ENCODE results near the gene BICRAL.
"Not testable (repeated sequence)": the region's sequence is repeated elsewhere in the genome, so short reads cannot be mapped to it uniquely, and the experiment has no call there.

Gene BICRAL

GRCh38 chr6:42845327-42845694 lies 63.5 kb downstream of the BICRAL start:
- no peak for DNase-seq (ENCODE audit: low read depth, low spot score)

GRCh38 chr6:42846505-42846904 lies 64.7 kb downstream of the BICRAL start:
- DNase-seq (ENCODE audit: low read depth, low spot score) = no peak

DNA sequence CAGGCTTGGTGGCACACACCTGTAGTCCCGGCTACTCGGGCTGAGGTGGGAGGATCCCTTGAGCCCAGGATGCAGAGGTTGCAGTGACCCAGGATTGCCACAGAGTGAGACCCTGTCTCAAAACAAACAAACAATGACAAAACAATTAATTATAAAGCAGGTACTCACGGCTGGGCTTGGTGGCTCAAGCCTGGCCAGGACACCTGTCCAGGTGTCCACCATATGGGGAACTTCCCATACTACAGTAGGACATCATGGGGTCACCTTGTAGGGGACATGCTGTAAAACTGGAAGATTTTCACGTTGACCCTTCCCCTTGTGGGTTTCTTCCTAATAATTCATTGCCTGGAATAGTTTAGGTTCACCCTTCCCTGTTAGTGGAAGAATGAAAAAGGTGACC lies 66.8 kb downstream of the BICRAL start:
- DNase-seq (ENCODE audit: low read depth, low spot score) = no peak

- no peak for DNase-seq (ENCODE audit: low read depth, low spot score)
These were observed 69.7 kb downstream of the BICRAL start for GRCh38 chr6:42851599-42851998.

- DNase-seq (ENCODE audit: low read depth, low spot score) = no peak
These were observed 78.2 kb downstream of the BICRAL start for GRCh38 chr6:42860036-42860435.

DNA sequence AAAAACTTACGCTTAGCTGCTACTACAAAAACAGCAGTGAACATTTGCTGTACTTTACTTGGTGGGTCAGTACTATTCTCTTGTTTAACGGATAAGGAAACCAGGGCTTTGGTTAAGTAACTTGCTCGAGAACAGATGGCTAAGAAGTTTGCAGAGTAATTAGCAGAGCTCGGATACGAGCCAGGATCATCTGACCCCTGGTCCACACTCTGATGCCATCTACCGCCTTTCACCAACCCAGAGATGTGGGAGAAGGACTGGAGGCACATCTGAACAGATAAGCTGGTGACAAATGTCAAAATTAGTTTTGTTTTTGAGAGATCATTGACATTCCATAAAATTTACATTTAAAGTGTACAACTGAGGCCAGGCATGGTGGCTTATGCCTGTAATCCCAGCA lies 78.6 kb downstream of the BICRAL start:
- DNase-seq (ENCODE audit: low read depth, low spot score) = no peak

GRCh38 chr6:42864602-42865001 lies 82.8 kb downstream of the BICRAL start:
- no peak for DNase-seq (ENCODE audit: low read depth, low spot score)

- no peak for DNase-seq (ENCODE audit: low read depth, low spot score)
These were observed 88.5 kb downstream of the BICRAL start for GRCh38 chr6:42870145-42870936.

GRCh38 chr6:42871711-42872110 lies 89.9 kb downstream of the BICRAL start:
- no peak for DNase-seq (ENCODE audit: low read depth, low spot score)

GRCh38 chr6:42873313-42873712 lies 91.5 kb downstream of the BICRAL start:
- DNase-seq (ENCODE audit: low read depth, low spot score) = no peak

DNA sequence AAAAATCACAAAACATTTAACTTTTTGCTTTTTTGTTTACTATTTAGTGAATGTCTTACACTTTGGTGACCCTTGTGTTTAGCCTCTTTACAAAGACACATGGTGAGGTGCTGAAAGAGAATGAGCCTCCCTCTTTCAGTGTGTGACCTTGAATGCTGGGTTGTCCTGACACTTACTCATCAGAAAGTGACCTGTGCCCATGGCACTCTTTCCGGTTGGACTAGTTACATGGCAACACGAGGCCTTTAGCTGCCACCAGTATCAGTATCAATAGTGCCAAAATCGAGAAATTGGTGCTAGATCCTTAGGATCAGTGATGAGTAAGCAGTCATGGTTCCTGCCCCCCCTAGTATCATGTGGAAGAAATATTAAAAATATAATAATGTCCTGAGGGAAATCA lies 95.8 kb downstream of the BICRAL start:
- DNase-seq (ENCODE audit: low read depth, low spot score) = no peak

DNA sequence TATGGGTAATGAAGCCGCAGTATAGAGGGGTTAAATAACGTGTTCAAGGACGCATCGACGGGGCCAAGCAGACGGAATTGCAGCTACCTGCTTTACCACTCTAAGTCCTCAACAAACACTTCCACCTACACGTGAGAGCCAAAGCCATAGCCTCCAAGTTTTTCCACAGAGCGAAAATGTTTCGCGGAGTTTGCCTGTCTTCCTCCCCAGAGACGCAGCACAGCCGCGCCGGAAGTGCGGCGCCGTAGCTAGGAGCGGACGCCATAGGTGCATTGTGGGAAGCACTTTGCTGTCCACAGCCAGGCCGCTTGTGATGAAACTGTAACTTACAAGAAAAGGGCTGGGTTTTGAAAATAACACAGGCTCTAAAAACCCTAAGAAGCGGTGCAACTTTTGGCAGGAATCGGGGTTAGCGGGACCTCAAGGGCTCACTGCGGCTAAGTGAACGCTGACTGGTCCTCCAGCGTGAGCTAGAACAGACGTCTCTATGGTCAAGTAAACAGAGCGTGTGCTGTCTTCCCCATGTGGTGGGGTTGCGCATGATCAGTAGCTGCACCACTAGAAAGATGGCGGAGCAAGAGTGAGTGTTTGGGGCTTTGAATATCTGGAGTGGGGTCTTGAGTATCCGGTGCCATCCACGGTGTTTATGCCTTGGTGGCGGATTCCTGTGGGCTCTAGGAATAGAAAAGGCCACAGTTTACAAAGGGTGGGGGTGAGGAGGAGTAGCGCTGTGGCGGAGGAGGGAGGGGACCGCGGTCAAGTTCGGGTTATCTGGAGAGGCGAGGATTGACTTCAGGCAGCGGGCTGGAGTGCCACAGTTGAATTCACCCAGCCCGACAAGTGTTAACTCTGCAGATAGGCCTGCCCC lies 97.8 kb downstream of the BICRAL start, which contains the start of gene RPL7L1:
RPL7L1 (plus strand) TSS at position 245 of the 868 bp plus-strand sequence; CDS start at position 540, 295 bp downstream.
- no peak for DNase-seq (ENCODE audit: low read depth, low spot score)

DNA sequence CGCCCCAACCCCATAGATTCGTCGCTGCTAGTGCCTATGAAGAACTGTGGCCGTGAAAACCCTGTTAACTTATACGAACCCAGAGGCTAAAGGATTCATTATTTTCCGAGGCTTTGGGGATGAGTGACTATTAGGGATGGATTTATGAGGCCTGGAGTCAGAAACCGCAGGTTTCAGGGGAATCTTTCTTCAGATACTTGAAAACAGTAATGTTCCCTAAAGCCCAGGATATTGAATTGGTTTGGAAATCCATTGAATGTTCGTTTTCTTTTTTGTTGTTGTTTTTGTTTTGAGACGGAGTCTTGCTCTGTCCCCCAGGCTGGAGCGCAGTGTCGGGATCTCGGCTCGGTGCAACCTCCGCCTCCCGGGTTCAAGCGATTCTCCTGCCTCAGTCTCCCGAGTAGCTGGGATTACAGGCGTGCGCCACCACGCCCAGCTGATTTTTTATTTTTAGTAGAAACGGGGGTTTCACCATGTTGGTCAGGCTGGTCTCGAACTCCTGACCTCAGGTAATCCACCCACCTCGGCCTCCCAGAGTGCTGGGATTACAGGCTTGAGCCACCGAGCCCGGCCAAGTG lies 98.5 kb downstream of the BICRAL start:
- DNase-seq (ENCODE audit: low read depth, low spot score) = not testable (repeated sequence)

GRCh38 chr6:42880871-42881270 lies 99.0 kb downstream of the BICRAL start:
- not testable (repeated sequence) for DNase-seq (ENCODE audit: low read depth, low spot score)

DNA sequence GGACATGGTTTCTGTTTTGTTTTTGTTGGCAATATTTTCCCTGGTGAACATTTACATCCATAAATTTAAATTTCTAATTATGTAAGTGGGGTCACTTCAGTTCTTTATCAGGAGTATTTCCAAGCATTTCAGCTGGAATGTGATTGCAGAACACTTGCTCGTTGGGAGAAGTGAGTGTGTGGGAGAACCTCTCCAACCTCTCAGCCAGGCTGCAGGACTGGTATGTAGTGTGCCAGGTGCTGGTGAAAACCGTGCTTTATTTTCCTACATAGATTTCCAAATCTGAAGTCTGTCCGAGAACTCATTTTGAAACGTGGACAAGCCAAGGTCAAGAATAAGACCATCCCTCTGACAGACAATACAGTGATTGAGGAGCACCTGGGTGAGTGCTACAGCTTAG lies 103.8 kb downstream of the BICRAL start:
- DNase-seq (ENCODE audit: low read depth, low spot score) = no peak

DNA sequence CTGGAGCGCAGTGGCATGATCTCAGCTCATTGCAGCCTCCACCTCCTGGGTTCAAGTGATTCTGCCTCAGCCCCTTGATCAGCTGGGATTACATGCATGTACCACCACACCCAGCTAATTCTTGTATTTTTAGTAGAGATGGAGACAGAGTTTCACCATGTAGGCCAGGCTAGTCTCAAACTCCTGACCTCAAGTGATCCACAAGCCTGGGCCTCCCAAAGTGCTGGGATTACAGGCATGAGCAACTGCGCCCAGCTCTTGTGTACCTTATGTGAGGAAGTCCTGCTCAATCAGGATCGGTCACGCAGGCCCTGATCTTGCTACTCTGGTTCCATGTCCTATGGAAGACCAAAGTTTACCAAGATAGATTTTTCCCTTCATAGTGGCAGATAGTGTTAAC lies 106.3 kb downstream of the BICRAL start:
- DNase-seq (ENCODE audit: low read depth, low spot score) = not testable (repeated sequence)

DNA sequence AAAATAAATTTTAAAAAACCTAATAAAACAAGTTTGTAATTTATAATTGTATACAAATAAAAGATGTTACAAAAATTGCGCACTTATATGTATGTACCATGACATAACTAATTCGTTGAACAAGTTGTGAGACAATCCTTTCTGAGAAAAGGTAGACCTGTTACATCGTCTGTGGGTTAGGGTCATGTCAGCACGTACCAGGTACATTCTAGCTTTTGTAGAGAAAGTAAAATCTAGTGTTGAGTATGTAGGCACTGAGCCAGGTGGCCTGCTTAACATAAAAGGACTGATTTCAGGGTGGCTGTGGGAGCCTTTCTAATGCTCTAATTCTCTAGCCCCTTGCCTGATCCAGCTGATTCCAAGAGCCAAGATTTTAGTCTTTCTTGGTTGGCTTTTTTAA lies 108.0 kb downstream of the BICRAL start:
- no peak for DNase-seq (ENCODE audit: low read depth, low spot score)

- peak; percentile 93 for DNase-seq (ENCODE audit: low read depth, low spot score)
These were observed 108.7 kb downstream of the BICRAL start for GRCh38 chr6:42890311-42891198.

DNA sequence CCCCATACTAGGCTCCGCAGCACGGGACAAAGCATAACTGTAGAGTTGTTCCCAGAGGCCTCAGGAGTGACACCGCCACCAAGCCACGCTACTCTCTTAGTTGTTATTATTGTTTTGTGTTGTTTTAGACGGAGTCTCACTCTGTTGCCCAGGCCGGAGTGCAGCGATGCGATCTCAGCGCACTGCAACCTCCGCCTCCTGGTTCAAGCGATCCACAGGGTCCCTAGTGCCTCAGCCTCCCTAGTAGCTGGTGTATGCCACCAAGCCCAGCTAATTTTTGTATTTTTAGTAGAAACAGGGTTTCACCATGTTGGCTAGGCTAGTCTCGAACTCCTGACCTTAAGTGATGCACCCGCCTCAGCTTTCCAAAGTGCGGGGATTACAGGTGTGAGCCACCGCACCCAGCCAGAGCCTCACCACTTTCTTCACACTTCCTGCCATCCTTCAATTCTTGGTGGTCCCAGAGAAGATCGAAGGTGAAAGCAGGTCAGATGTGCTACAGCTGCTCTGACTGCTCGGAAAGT lies 109.4 kb downstream of the BICRAL start:
- no peak for DNase-seq (ENCODE audit: low read depth, low spot score)

DNA sequence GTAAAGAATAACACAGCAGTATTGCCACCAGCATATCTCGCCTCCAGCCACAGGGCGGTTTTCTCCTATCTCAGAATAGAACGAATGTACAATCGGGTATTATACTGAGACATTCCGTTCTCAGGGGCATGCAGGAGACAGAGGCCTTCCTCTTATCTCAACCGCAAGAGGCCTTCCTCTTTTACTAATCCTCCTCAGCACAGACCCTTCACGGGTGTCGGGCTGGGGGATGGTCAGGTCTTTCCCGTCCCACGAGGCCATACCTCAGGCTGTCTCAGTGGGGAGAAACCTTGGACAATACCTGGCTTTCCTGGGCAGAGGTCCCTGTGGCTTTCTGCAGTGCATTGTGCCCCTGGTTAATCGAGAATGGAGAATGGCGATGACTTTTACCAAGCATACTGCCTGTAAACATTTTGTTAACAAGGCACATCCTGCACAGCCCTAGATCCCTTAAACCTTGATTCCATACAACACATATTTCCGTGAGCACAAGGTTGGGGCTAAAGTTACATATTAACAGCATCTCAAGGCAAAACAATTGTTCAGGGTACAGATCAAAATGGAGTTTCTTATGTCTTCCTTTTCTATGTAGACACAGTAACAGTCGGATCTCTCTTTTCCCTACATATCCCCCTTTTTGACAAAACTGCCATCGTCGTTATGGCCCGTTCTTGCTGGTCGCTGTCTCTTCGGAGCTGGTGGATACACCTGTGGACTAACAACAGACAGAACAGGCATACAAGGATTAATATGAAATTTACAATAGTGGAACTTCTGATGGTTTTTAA lies 112.4 kb downstream of the BICRAL start:
- DNase-seq (ENCODE audit: low read depth, low spot score) = not testable (repeated sequence)
